Liver (tissue), 9 donors: ENCODE measurements around the gene BMP7. TPM values are rescaled to one million over a fixed set of nuclear protein-coding genes. Genes with fewer than 3 reads are reported as not detected.

Source experiments
- DNase-seq: peaks from one replicate; pipeline ENCODE4 v3.0.0-alpha.2; 2017; ENCODE audit warnings: low spot score
- H3K27ac ChIP-seq, 2 donors: one replicate each; pipeline ENCODE4 v1.7.0; 2013; ENCODE audit warnings: inconsistent platforms in 2 of 2, low read length in 2 of 2, control low read depth in 1 of 2, low read depth in 1 of 2, mild to moderate bottlenecking in 1 of 2
- H3K27me3 ChIP-seq, 4 donors: one replicate each; pipeline versions ENCODE4 v1.6.1 to v1.7.0; 2013; ENCODE audit warnings: low read length in 3 of 4, inconsistent platforms in 1 of 4, mild to moderate bottlenecking in 1 of 4, moderate library complexity in 1 of 4; ENCODE audit not compliant: control insufficient read depth in 4 of 4, insufficient read depth in 4 of 4
- H3K36me3 ChIP-seq, 4 donors: one replicate each; pipeline versions ENCODE4 v1.6.1 to v1.7.0; 2013; ENCODE audit warnings: low read length in 3 of 4, mild to moderate bottlenecking in 3 of 4, low read depth in 1 of 4, moderate library complexity in 1 of 4; ENCODE audit not compliant: control insufficient read depth in 4 of 4, insufficient read depth in 3 of 4
- H3K4me1 ChIP-seq, 4 donors: one replicate each; pipeline versions ENCODE4 v1.6.1 to v1.7.0; 2013; ENCODE audit warnings: low read length in 3 of 4, mild to moderate bottlenecking in 3 of 4, moderate library complexity in 1 of 4; ENCODE audit not compliant: control insufficient read depth in 4 of 4, insufficient read depth in 4 of 4
- H3K4me3 ChIP-seq, 3 donors: one replicate each; pipeline versions ENCODE4 v1.6.1 to v1.7.0; 2013; ENCODE audit warnings: low read length in 3 of 3, control low read depth in 1 of 3, low read depth in 1 of 3, mild to moderate bottlenecking in 1 of 3
- H3K9ac ChIP-seq, 2 donors: one replicate each; pipeline ENCODE4 v1.7.0; 2013; ENCODE audit warnings: low read length in 2 of 2, mild to moderate bottlenecking in 2 of 2, moderate library complexity in 2 of 2, control low read depth in 1 of 2, low read depth in 1 of 2
- H3K9me3 ChIP-seq, 4 donors: one replicate each; pipeline versions ENCODE4 v1.6.1 to v1.7.0; 2013; ENCODE audit warnings: low read length in 3 of 4; ENCODE audit not compliant: control insufficient read depth in 4 of 4
- ATF3 ChIP-seq: IDR thresholded peaks from 2 replicates; pipeline ENCODE4 v1.6.1; 2016; ENCODE audit warnings: antibody characterized with exemption
- EGR1 ChIP-seq, 2 donors: IDR thresholded peaks; 2 replicates each; pipeline ENCODE4 v1.6.1; 2016 to 2018; ENCODE audit warnings: antibody characterized with exemption in 2 of 2, low read depth in 2 of 2
- FOXA1 ChIP-seq: IDR thresholded peaks from 2 replicates; pipeline ENCODE4 v1.6.1; 2016; ENCODE audit warnings: antibody characterized with exemption
- FOXA2 ChIP-seq: IDR thresholded peaks from 2 replicates; pipeline ENCODE4 v1.6.1; 2016; ENCODE audit warnings: antibody characterized with exemption
- GABPA ChIP-seq, 2 donors: IDR thresholded peaks in 1 of 2; conservative IDR thresholded peaks in 1 of 2; 2 replicates each; pipeline ENCODE4 v1.6.1; 2016; ENCODE audit warnings: antibody characterized with exemption in 2 of 2, mild to moderate bottlenecking in 1 of 2, moderate library complexity in 1 of 2
- HNF4A ChIP-seq, 2 donors: conservative IDR thresholded peaks; 2 replicates each; pipeline ENCODE4 v1.6.1; 2016; ENCODE audit warnings: antibody characterized with exemption in 2 of 2, mild to moderate bottlenecking in 2 of 2
- HNF4G ChIP-seq: IDR thresholded peaks from 2 replicates; pipeline ENCODE4 v1.6.1; 2016; ENCODE audit warnings: antibody characterized with exemption
- MAX ChIP-seq: IDR thresholded peaks from 2 replicates; pipeline ENCODE4 v1.6.1; 2016; ENCODE audit warnings: antibody characterized with exemption
- NR2F2 ChIP-seq: IDR thresholded peaks from 2 replicates; pipeline ENCODE4 v1.6.1; 2016; ENCODE audit warnings: antibody characterized with exemption
- RAD21 ChIP-seq, 2 donors: IDR thresholded peaks; 2 replicates each; pipeline ENCODE4 v1.6.1; 2016; ENCODE audit warnings: antibody characterized with exemption in 2 of 2, mild to moderate bottlenecking in 2 of 2
- REST ChIP-seq: IDR thresholded peaks from 2 replicates; pipeline ENCODE4 v1.6.1; 2016; ENCODE audit warnings: antibody characterized with exemption, mild to moderate bottlenecking
- RXRA ChIP-seq, 2 donors: IDR thresholded peaks; 2 replicates each; pipeline ENCODE4 v1.6.1; 2017 to 2018; ENCODE audit warnings: antibody characterized with exemption in 2 of 2, mild to moderate bottlenecking in 1 of 2
- TAF1 ChIP-seq: conservative IDR thresholded peaks from 2 replicates; pipeline ENCODE4 v1.6.1; 2016; ENCODE audit warnings: antibody characterized with exemption, mild to moderate bottlenecking
- YY1 ChIP-seq: IDR thresholded peaks from 2 replicates; pipeline ENCODE4 v1.6.1; 2016; ENCODE audit warnings: antibody characterized with exemption, mild to moderate bottlenecking
- ZBTB33 ChIP-seq: IDR thresholded peaks from 2 replicates; pipeline ENCODE4 v1.6.1; 2016; ENCODE audit warnings: antibody characterized with exemption
- WGBS: extraction: QIAGEN DNeasy Blood & Tissue Kit; methylation state at CpG from one replicate; pipeline ENCODE4 v1.1.7; 2013; 5-methylcytosine and 5-hydroxymethylcytosine counted together
- polyA plus RNA-seq, 2 donors: library from polyadenylated mRNA; stranded (reverse) in 1 of 2; unstranded in 1 of 2; fragments of 200-250 nt in 1 of 2; fragments of >200 nt in 1 of 2; fragmentation: Nextera tagmentation in 1 of 2; extraction: Ambion mirVana in 1 of 2; gene quantifications; one replicate each; pipeline versions ENCODE4 v1.2.1 to v1.2.3, GENCODE V29; 2013 to 2015
- total RNA-seq, 2 donors: library from RNA; depleted of rRNA; stranded (reverse); fragments of >200 nt; gene quantifications; one replicate each; pipeline ENCODE4 v1.2.3, GENCODE V29; 2014
- donor health status: healthy.
- donor health status: healthy.
- donor health status: healthy.
- donor health status: healthy.
- donor health status: healthy.

BMP7 gene
- total and polyA plus RNA-seq, 4 donors: not detected

GRCh38 chr20:57277398-57278105, 11.1 kb upstream of the BMP7 start:
- Histone ChIP-seq H3K27ac (no peak overlapping the region), H3K9ac (no peak overlapping the region), H3K36me3 (no peaks in the 10 kb centered on the region), H3K4me1 (no peaks in the 10 kb centered on the region), H3K9me3 (no peaks in the 10 kb centered on the region), H3K27me3 (peaks cover 0 to 4% (median 2%) of the 10 kb centered on the region in 4 donors), H3K4me3 (no peak overlapping the region)
- 77% methylated on average over 8 of the region's 8 CpGs for WGBS
- TF ChIP-seq RXRA (IDR thresholded peaks at IDR 0.05) (no peak), FOXA2 (no peak), GABPA (IDR thresholded peaks at IDR 0.05 in 1 of 2, conservative IDR thresholded peaks at IDR 0.05 in 1 of 2) (no peak), NR2F2 (no peak), HNF4A (conservative IDR thresholded peaks at IDR 0.05) (no peak), YY1 (no peak), ZBTB33 (no peak), RAD21 (IDR thresholded peaks at IDR 0.05) (no peak), ATF3 (no peak), REST (no peak), MAX (no peak), FOXA1 (no peak)
- no peak for DNase-seq

GRCh38 chr20:57276221-57276620, 9.8 kb upstream of the BMP7 start:
- TF ChIP-seq ATF3 (no peak), ZBTB33 (no peak), TAF1 (no peak), FOXA2 (no peak), RXRA (IDR thresholded peaks at IDR 0.05) (no peak), RAD21 (IDR thresholded peaks at IDR 0.05) (no peak), GABPA (IDR thresholded peaks at IDR 0.05 in 1 of 2, conservative IDR thresholded peaks at IDR 0.05 in 1 of 2) (no peak), HNF4G (no peak), EGR1 (IDR thresholded peaks at IDR 0.05; ENCODE audit: low read depth in 2 of 2) (no peak), REST (no peak), HNF4A (conservative IDR thresholded peaks at IDR 0.05) (no peak), FOXA1 (no peak), NR2F2 (no peak)
- peaks cover 0 to 8% (median 2%) of the 10 kb centered on the region in 4 donors for H3K27me3 ChIP-seq
- 77% methylated on average over 5 of the region's 5 CpGs for WGBS

More at GRCh38 chr20:57276221-57276620, 9.8 kb upstream of the BMP7 start:
- Histone ChIP-seq H3K9me3 (no peaks in the 10 kb centered on the region), H3K4me3 (no peak overlapping the region), H3K36me3 (no peaks in the 10 kb centered on the region), H3K27ac (no peak overlapping the region), H3K4me1 (no peaks in the 10 kb centered on the region), H3K9ac (no peak overlapping the region)
- no peak for DNase-seq
